Omental fat pad (tissue), 4 donors: Measurements from ENCODE around the gene SLC9A1. TPM values are rescaled to one million over a fixed set of nuclear protein-coding genes. Genes with fewer than 3 reads are reported as not detected.

Experiments used
- ATAC-seq: fragments of 150-250 bp; one replicate; pipeline ENCODE4 v1.9.1; 2016; ENCODE audit warnings: mild to moderate bottlenecking, moderate library complexity; ENCODE audit not compliant: low FRiP score
- DNase-seq: peaks from one replicate; pipeline ENCODE4 v3.0.0-alpha.2; 2019; ENCODE audit warnings: low spot score
- CTCF ChIP-seq, 3 donors: fragments of 450-650 bp; IDR thresholded peaks; one replicate each; pipeline ENCODE4 v1.5.1; 2016 to 2017; ENCODE audit warnings: antibody characterized with exemption in 3 of 3, mild to moderate bottlenecking in 3 of 3, moderate library complexity in 2 of 3
- total RNA-seq, 4 donors: library from RNA; depleted of rRNA; stranded (reverse); fragments of >200 nt; gene quantifications; one replicate each; pipeline ENCODE4 v1.1.0, GENCODE V29; 2016

The SLC9A1 gene
- total RNA-seq, 4 donors from 2014 or later: 6.1 to 12.0 (median 10.0) TPM

GRCh38 chr1:27147842-27148518 lies 6.9 kb downstream of the SLC9A1 start:
- TF ChIP-seq CTCF (IDR thresholded peaks at IDR 0.05): no peak
- DNase-seq (no peak), ATAC-seq (no peak)

GRCh38 chr1:27145934-27146354 lies 9.0 kb downstream of the SLC9A1 start:
- no peak for DNase-seq
- peak; percentile 89 for ATAC-seq
- TF ChIP-seq CTCF (IDR thresholded peaks at IDR 0.05): no peak

GRCh38 chr1:27144920-27145661 lies 9.8 kb downstream of the SLC9A1 start:
- DNase-seq (no peak), ATAC-seq (no peak)
- no peak for TF ChIP-seq CTCF (IDR thresholded peaks at IDR 0.05)

GRCh38 chr1:27144049-27144748 lies 10.7 kb downstream of the SLC9A1 start:
- no peak for TF ChIP-seq CTCF (IDR thresholded peaks at IDR 0.05)
- DNase-seq (no peak), ATAC-seq (no peak)

- no peak for TF ChIP-seq CTCF (IDR thresholded peaks at IDR 0.05)
- DNase-seq (no peak), ATAC-seq (no peak)
Measured at GRCh38 chr1:27143401-27143800, 11.5 kb downstream of the SLC9A1 start.

- DNase-seq: no peak
- ATAC-seq: no peak
- TF ChIP-seq CTCF (IDR thresholded peaks at IDR 0.05): no peak
Measured at GRCh38 chr1:27142464-27142863, 12.5 kb downstream of the SLC9A1 start.
